ENCODE results near the gene NELFB. TPM values are rescaled to one million over a fixed set of nuclear protein-coding genes. Genes with fewer than 3 reads are reported as not detected.

The NELFB gene
- total RNA-seq, 3 donors from 2014 or later (not counting 1 experiment from before 2014, with no cell fraction given): 42.9 to 53.8 (median 52.6) TPM

GRCh38 chr9:137240318-137240840 is 14.7 kb upstream of the NELFB start:
- Mint-ChIP-seq H3K27ac (peak overlapping the region; percentile 86 to 94), H3K36me3 (no peaks in the 10 kb centered on the region), H3K27me3 (ENCODE audit: low read depth in 2 of 2) (peaks cover 0 to 4% of the 10 kb centered on the region in 2 donors), H3K4me3 (peak overlapping the region; percentile 76), H3K4me1 (peaks cover 19 to 35% of the 10 kb centered on the region in 2 donors), H3K9me3 (no peaks in the 10 kb centered on the region)
- Histone ChIP-seq H3K36me3 (ENCODE audit: control insufficient read depth, insufficient read depth, low read length) (peaks cover 17% of the 10 kb centered on the region), H3K4me1 (ENCODE audit: control insufficient read depth, insufficient read depth, low read length) (peaks cover 59% of the 10 kb centered on the region), H3K9me3 (ENCODE audit: control insufficient read depth, insufficient read depth, low read length) (no peaks in the 10 kb centered on the region), H3K4me3 (ENCODE audit: low read length) (peak overlapping the region; percentile 46), H3K27ac (ENCODE audit: low read length) (peak overlapping the region; percentile 81), H3K27me3 (ENCODE audit: control insufficient read depth, insufficient read depth, low read length) (no peaks in the 10 kb centered on the region)
- TF ChIP-seq CTCF (IDR thresholded peaks at IDR 0.05): no peak
- WGBS (ENCODE audit: insufficient coverage): under 1% methylated on average over 58 of the region's 58 CpGs
- intact Hi-C loops (cut with micrococcal nuclease): loop anchor here (5.0 kb wide), 2 partner anchors 38 to 448 kb away; partner anchors contain the start of genes TMEM141 and TPRN
- ATAC-seq (peak; percentile 22 to 43 (median 32)), DNase-seq (peak in 1 of 2 donors; percentile 87)

- intact Hi-C loops (cut with micrococcal nuclease): loop anchor here (1.0 to 5.0 kb wide), 4 partner anchors 14 to 449 kb away; partner anchors contain the start of genes NELFB, TMEM141 and TPRN
- H3K27me3 ChIP-seq (ENCODE audit: control insufficient read depth, insufficient read depth, low read length): no peaks in the 10 kb centered on the region
- H3K36me3 ChIP-seq (ENCODE audit: control insufficient read depth, insufficient read depth, low read length): peaks cover 17% of the 10 kb centered on the region
- Mint-ChIP-seq H3K9me3 (no peaks in the 10 kb centered on the region), H3K4me1 (peaks cover 19 to 33% of the 10 kb centered on the region in 2 donors), H3K4me3 (peak within 1 kb of the TSS; percentile 88), H3K36me3 (no peaks in the 10 kb centered on the region), H3K27ac (peak within 1 kb of the TSS; percentile 86 to 94), H3K27me3 (ENCODE audit: low read depth in 2 of 2) (peaks cover 0 to 4% of the 10 kb centered on the region in 2 donors)
- H3K9me3 ChIP-seq (ENCODE audit: control insufficient read depth, insufficient read depth, low read length): no peaks in the 10 kb centered on the region
- H3K4me3 ChIP-seq (ENCODE audit: low read length): peak within 1 kb of the TSS; percentile 46
- WGBS (ENCODE audit: insufficient coverage): under 1% methylated on average over 67 of the region's 67 CpGs
- H3K4me1 ChIP-seq (ENCODE audit: control insufficient read depth, insufficient read depth, low read length): peaks cover 53% of the 10 kb centered on the region
- no peak for TF ChIP-seq CTCF (IDR thresholded peaks at IDR 0.05)
- DNase-seq (peak; percentile 96 to 100), ATAC-seq (peak; percentile 73 to 90 (median 76))
- peak within 1 kb of the TSS; percentile 81 for H3K27ac ChIP-seq (ENCODE audit: low read length)
These were observed 14.2 kb upstream of the NELFB start, which contains the start of gene TUBB4B for GRCh38 chr9:137240841-137241489. Gene TUBB4B, plus strand, starts transcription at chr9:137241287. Its CDS starts 74 bp downstream, at chr9:137241361.

GRCh38 chr9:137241490-137242268 is 13.4 kb upstream of the NELFB start:
- Histone ChIP-seq H3K4me1 (ENCODE audit: control insufficient read depth, insufficient read depth, low read length) (peaks cover 46% of the 10 kb centered on the region), H3K27ac (ENCODE audit: low read length) (peak overlapping the region; percentile 60), H3K36me3 (ENCODE audit: control insufficient read depth, insufficient read depth, low read length) (peaks cover 17% of the 10 kb centered on the region), H3K4me3 (ENCODE audit: low read length) (peak overlapping the region; percentile 41), H3K27me3 (ENCODE audit: control insufficient read depth, insufficient read depth, low read length) (no peaks in the 10 kb centered on the region), H3K9me3 (ENCODE audit: control insufficient read depth, insufficient read depth, low read length) (no peaks in the 10 kb centered on the region)
- ATAC-seq (peak; percentile 20 to 33 (median 27)), DNase-seq (peak; percentile 64 to 75)
- no peak for TF ChIP-seq CTCF (IDR thresholded peaks at IDR 0.05)
- WGBS (ENCODE audit: insufficient coverage): 4% methylated on average over 83 of the region's 83 CpGs
- H3K27me3 Mint-ChIP-seq (ENCODE audit: low read depth in 2 of 2): peaks cover 0 to 4% of the 10 kb centered on the region in 2 donors
- no peaks in the 10 kb centered on the region for H3K9me3 Mint-ChIP-seq
- H3K4me3 Mint-ChIP-seq: peak overlapping the region; percentile 80
- H3K36me3 Mint-ChIP-seq: no peaks in the 10 kb centered on the region
- intact Hi-C loops (cut with micrococcal nuclease): loop anchor here (1.0 to 5.0 kb wide), 4 partner anchors 14 to 449 kb away; partner anchors contain the start of genes NELFB, TMEM141 and TPRN
- H3K27ac Mint-ChIP-seq: peak overlapping the region; percentile 86 to 94
- H3K4me1 Mint-ChIP-seq: peaks cover 19 to 33% of the 10 kb centered on the region in 2 donors

Measured in natural killer cell (primary cell).